HCT116 (cell line): ENCODE data around the gene SETDB1. TPM values are rescaled to one million over a fixed set of nuclear protein-coding genes. Genes with fewer than 3 reads are reported as not detected.

Source experiments
- total RNA-seq: library from RNA; stranded (reverse); gene quantifications from one replicate; pipeline ENCODE4 v1.2.1, GENCODE V29; 2021; ENCODE audit not compliant: unreplicated experiment

The SETDB1 gene
- total RNA-seq, 1 experiment from 2014 or later: 54.3 TPM

Other genes with a start within 250 kb of the SETDB1 start
- gene GOLPH3L, start 229.2 kb upstream of the SETDB1 start, total RNA-seq: 28.0 TPM
- not detected for gene HORMAD1, start 205.5 kb upstream of the SETDB1 start, total RNA-seq
- 0.57 TPM for gene CTSS, start 160.6 kb upstream of the SETDB1 start, total RNA-seq
- gene CTSK, start 118.1 kb upstream of the SETDB1 start, total RNA-seq: 3.5 TPM
- 27.2 TPM for gene ARNT, start 49.8 kb upstream of the SETDB1 start, total RNA-seq
- not detected for gene CTXND2, start 39.2 kb upstream of the SETDB1 start, total RNA-seq
- gene CERS2, start 48.5 kb downstream of the SETDB1 start, total RNA-seq: 218 TPM
- gene ANXA9, start 55.9 kb downstream of the SETDB1 start, total RNA-seq: 2.7 TPM
- 1.2 TPM for gene MINDY1, start 80.5 kb downstream of the SETDB1 start, total RNA-seq
- 20.2 TPM for gene PRUNE1, start 82.1 kb downstream of the SETDB1 start, total RNA-seq
- gene BNIPL, start 110.2 kb downstream of the SETDB1 start, total RNA-seq: 0.86 TPM
- gene C1orf56, start 121.4 kb downstream of the SETDB1 start, total RNA-seq: not detected
- 50.5 TPM for gene CDC42SE1, start 133.3 kb downstream of the SETDB1 start, total RNA-seq
- 0.17 TPM for gene MLLT11, start 134.0 kb downstream of the SETDB1 start, total RNA-seq
- 7.7 TPM for gene GABPB2, start 144.4 kb downstream of the SETDB1 start, total RNA-seq
- gene SEMA6C, start 220.3 kb downstream of the SETDB1 start, total RNA-seq: 8.2 TPM
- gene TNFAIP8L2, start 230.3 kb downstream of the SETDB1 start, total RNA-seq: not detected
- 5.0 TPM for gene LYSMD1, start 239.5 kb downstream of the SETDB1 start, total RNA-seq
- gene SCNM1, start 239.8 kb downstream of the SETDB1 start, total RNA-seq: 34.1 TPM
- 1.8 TPM for gene TMOD4, start 249.6 kb downstream of the SETDB1 start, total RNA-seq